Neural cell (in vitro differentiated cells): Measurements from ENCODE around the gene MCM3AP. TPM values are rescaled to one million over a fixed set of nuclear protein-coding genes. Genes with fewer than 3 reads are reported as not detected.
"Not testable (repeated sequence)": the region's sequence is repeated elsewhere in the genome, so short reads cannot be mapped to it uniquely, and the experiment has no call there.

ENCODE experiments used
- H2AFZ ChIP-seq: fragments of 200-600, 300-800 bp; sonication (generic), shearing (Covaris generic); 2 replicates; pipeline ENCODE4 v1.6.0; 2014; ENCODE audit warnings: low read depth, mild to moderate bottlenecking, antibody characterized with exemption, low read length, moderate library complexity
- H3F3A ChIP-seq: fragments of 200-600 bp; shearing (Covaris generic); 2 replicates; pipeline ENCODE4 v1.6.1; 2016; ENCODE audit warnings: mild to moderate bottlenecking, moderate library complexity, mixed read lengths, antibody characterized with exemption, low read length; ENCODE audit not compliant: insufficient read depth, poor library complexity, severe bottlenecking
- H3K27ac ChIP-seq: fragments of 200-600, 300-800 bp; sonication (generic), shearing (Covaris generic); 2 replicates; pipeline ENCODE4 v1.5.1; 2014; ENCODE audit warnings: mild to moderate bottlenecking, low read length, moderate library complexity
- H3K27me3 ChIP-seq: fragments of 300-800, 200-600 bp; sonication (generic), shearing (Covaris generic); 2 replicates; pipeline ENCODE4 v1.6.0; 2014; ENCODE audit warnings: mild to moderate bottlenecking, low read depth, low read length, moderate library complexity; ENCODE audit not compliant: insufficient read depth
- H3K36me3 ChIP-seq: fragments of 300-800, 200-600 bp; sonication (generic), shearing (Covaris generic); 2 replicates; pipeline ENCODE4 v1.5.1; 2014; ENCODE audit warnings: mild to moderate bottlenecking, antibody characterized with exemption, low read length, moderate library complexity; ENCODE audit not compliant: insufficient read depth
- H3K4me2 ChIP-seq: fragments of 300-800, 200-600 bp; sonication (generic), shearing (Covaris generic); 2 replicates; pipeline ENCODE4 v1.6.0; 2014; ENCODE audit warnings: mild to moderate bottlenecking, low read length
- H3K4me3 ChIP-seq: fragments of 300-800, 200-600 bp; sonication (generic), shearing (Covaris generic); 2 replicates; pipeline ENCODE4 v1.5.1; 2014; ENCODE audit warnings: mild to moderate bottlenecking, low read length, moderate library complexity
- H3K79me2 ChIP-seq: fragments of 200-600 bp; shearing (Covaris generic); replicated peaks from 2 replicates; pipeline ENCODE4 v1.6.0; 2014; ENCODE audit warnings: mild to moderate bottlenecking, low read length, moderate library complexity; ENCODE audit not compliant: insufficient read depth
- H3K9ac ChIP-seq: fragments of 300-800, 200-600 bp; sonication (generic), shearing (Covaris generic); 2 replicates; pipeline ENCODE4 v1.6.1; 2016; ENCODE audit warnings: mild to moderate bottlenecking, low read length, mixed read lengths
- H3K9me2 ChIP-seq: fragments of 200-600 bp; shearing (Covaris generic); 2 replicates; pipeline ENCODE4 v1.6.1; 2016; ENCODE audit warnings: mild to moderate bottlenecking, low read length, mixed read lengths; ENCODE audit not compliant: insufficient read depth
- H3K9me3 ChIP-seq: fragments of 200-600, 300-800 bp; sonication (generic), shearing (Covaris generic); 2 replicates; pipeline ENCODE4 v1.6.1; 2016; ENCODE audit warnings: mild to moderate bottlenecking, mixed run types, low read length, moderate library complexity, mixed read lengths
- H4K20me1 ChIP-seq: fragments of 200-600 bp; shearing (Covaris generic); 2 replicates; pipeline ENCODE4 v1.6.1; 2016; ENCODE audit warnings: mild to moderate bottlenecking, mixed run types; ENCODE audit not compliant: insufficient read depth
- CTCF ChIP-seq: fragments of 450-650 bp; IDR thresholded peaks from 2 replicates; pipeline ENCODE4 v1.5.1; 2014; ENCODE audit warnings: antibody characterized with exemption, mild to moderate bottlenecking, moderate library complexity; ENCODE audit not compliant: poor library complexity, severe bottlenecking
- EP300 ChIP-seq: fragments of 450-650 bp; conservative IDR thresholded peaks from 2 replicates; pipeline ENCODE4 v1.6.1; 2014; ENCODE audit warnings: antibody characterized with exemption, mild to moderate bottlenecking, moderate library complexity; ENCODE audit not compliant: poor library complexity, severe bottlenecking
- EZH2 ChIP-seq: fragments of 200-600, 300-800 bp; shearing (Covaris generic), sonication (generic); IDR thresholded peaks from 2 replicates; pipeline ENCODE4 v1.6.1; 2014; ENCODE audit warnings: antibody characterized with exemption, low read length, borderline replicate concordance, mild to moderate bottlenecking; ENCODE audit not compliant: insufficient read depth, poor library complexity, severe bottlenecking
- MXI1 ChIP-seq: fragments of 450-650 bp; conservative IDR thresholded peaks from 2 replicates; pipeline ENCODE4 v1.6.1; 2014; ENCODE audit warnings: antibody characterized with exemption, mild to moderate bottlenecking; ENCODE audit not compliant: poor library complexity, severe bottlenecking
- POLR2AphosphoS5 ChIP-seq: IDR thresholded peaks from 2 replicates; pipeline ENCODE4 v1.6.1; 2012
- RAD21 ChIP-seq: fragments of 450-650 bp; conservative IDR thresholded peaks from 2 replicates; pipeline ENCODE4 v1.6.1; 2014; ENCODE audit warnings: antibody characterized with exemption, mild to moderate bottlenecking, moderate library complexity
- SMC3 ChIP-seq: fragments of 450-650 bp; conservative IDR thresholded peaks from 2 replicates; pipeline ENCODE4 v1.6.1; 2014; ENCODE audit warnings: antibody characterized with exemption, mild to moderate bottlenecking, moderate library complexity; ENCODE audit not compliant: poor library complexity
- TAF1 ChIP-seq: IDR thresholded peaks from 2 replicates; pipeline ENCODE4 v1.6.1; 2012; ENCODE audit warnings: low read depth
- polyA plus RNA-seq: library from polyadenylated mRNA; depleted of rRNA; stranded (reverse); fragments of >200 nt; gene quantifications from 2 replicates; pipeline ENCODE4 v1.2.3, GENCODE V29; 2014
- TF ChIP-seq, protein P1 (sequence below): IDR thresholded peaks from 2 replicates; pipeline ENCODE4 v1.6.1; 2012; ENCODE audit warnings: borderline replicate concordance

The MCM3AP gene
- polyA plus RNA-seq, 1 donor from 2014 or later, result 74.2 TPM

- peaks cover 3% of the 10 kb centered on the region for H3K36me3 ChIP-seq
- H3K9me2 ChIP-seq, result no peaks in the 10 kb centered on the region
- H2AFZ ChIP-seq, result no peak overlapping the region
- H3F3A ChIP-seq, result no peaks in the 10 kb centered on the region
- TF ChIP-seq CTCF (no peak), EZH2 (no peak), MXI1 (no peak), TAF1 (no peak), SMC3 (no peak), RAD21 (no peak), EP300 (no peak), POLR2AphosphoS5 (no peak)
- TF ChIP-seq, protein P1, sequence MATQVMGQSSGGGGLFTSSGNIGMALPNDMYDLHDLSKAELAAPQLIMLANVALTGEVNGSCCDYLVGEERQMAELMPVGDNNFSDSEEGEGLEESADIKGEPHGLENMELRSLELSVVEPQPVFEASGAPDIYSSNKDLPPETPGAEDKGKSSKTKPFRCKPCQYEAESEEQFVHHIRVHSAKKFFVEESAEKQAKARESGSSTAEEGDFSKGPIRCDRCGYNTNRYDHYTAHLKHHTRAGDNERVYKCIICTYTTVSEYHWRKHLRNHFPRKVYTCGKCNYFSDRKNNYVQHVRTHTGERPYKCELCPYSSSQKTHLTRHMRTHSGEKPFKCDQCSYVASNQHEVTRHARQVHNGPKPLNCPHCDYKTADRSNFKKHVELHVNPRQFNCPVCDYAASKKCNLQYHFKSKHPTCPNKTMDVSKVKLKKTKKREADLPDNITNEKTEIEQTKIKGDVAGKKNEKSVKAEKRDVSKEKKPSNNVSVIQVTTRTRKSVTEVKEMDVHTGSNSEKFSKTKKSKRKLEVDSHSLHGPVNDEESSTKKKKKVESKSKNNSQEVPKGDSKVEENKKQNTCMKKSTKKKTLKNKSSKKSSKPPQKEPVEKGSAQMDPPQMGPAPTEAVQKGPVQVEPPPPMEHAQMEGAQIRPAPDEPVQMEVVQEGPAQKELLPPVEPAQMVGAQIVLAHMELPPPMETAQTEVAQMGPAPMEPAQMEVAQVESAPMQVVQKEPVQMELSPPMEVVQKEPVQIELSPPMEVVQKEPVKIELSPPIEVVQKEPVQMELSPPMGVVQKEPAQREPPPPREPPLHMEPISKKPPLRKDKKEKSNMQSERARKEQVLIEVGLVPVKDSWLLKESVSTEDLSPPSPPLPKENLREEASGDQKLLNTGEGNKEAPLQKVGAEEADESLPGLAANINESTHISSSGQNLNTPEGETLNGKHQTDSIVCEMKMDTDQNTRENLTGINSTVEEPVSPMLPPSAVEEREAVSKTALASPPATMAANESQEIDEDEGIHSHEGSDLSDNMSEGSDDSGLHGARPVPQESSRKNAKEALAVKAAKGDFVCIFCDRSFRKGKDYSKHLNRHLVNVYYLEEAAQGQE, result no peak
- H4K20me1 ChIP-seq, result no peaks in the 10 kb centered on the region
- H3K4me3 ChIP-seq, result peak overlapping the region; percentile 99
- no peaks in the 10 kb centered on the region for H3K9me3 ChIP-seq
- peak overlapping the region; percentile 81 for H3K4me2 ChIP-seq
- no peaks in the 10 kb centered on the region for H3K27me3 ChIP-seq
- H3K27ac ChIP-seq, result no peak overlapping the region
- H3K9ac ChIP-seq, result no peak overlapping the region
- peaks cover 45% of the 10 kb centered on the region for H3K79me2 ChIP-seq
Observed at GRCh38 chr21:46226146-46226545, 59.3 kb downstream of the MCM3AP start.

DNA sequence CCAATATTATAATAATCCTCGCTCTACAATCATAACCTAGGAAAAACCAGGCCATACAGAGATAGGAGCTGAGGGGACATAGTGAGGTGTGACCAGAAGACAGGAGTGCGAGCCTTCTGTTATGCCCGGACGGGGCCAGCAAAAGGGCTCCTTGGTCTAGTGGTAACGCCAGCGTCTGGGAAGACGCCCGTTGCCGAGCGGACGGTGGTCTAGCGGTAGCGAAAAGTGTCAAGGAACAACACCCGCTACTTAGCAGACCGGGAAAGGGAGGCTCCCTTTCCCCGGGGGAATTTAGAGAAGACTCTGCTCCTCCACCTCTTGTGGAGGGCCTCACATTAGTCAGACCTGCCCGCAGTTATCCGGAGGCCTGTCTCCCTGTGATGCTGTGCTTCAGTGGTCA lies 61.8 kb downstream of the MCM3AP start:
- H3K79me2 ChIP-seq, result peaks cover 49% of the 10 kb centered on the region
- not testable (repeated sequence) for H3F3A ChIP-seq, H3K36me3 ChIP-seq, H3K9me3 ChIP-seq, H2AFZ ChIP-seq, H3K27ac ChIP-seq, H3K4me2 ChIP-seq, H3K9me2 ChIP-seq, H3K4me3 ChIP-seq, H4K20me1 ChIP-seq, H3K27me3 ChIP-seq, H3K9ac ChIP-seq

GRCh38 chr21:46223217-46223616 lies 62.2 kb downstream of the MCM3AP start:
- Histone ChIP-seq H3K4me3 (no peak overlapping the region), H3K9me3 (no peaks in the 10 kb centered on the region), H3K9me2 (no peaks in the 10 kb centered on the region), H2AFZ (no peak overlapping the region), H3K4me2 (no peak overlapping the region), H3F3A (no peaks in the 10 kb centered on the region), H4K20me1 (no peaks in the 10 kb centered on the region), H3K9ac (no peak overlapping the region), H3K79me2 (peaks cover 47% of the 10 kb centered on the region), H3K27me3 (no peaks in the 10 kb centered on the region), H3K27ac (no peak overlapping the region), H3K36me3 (no peaks in the 10 kb centered on the region)
- TF ChIP-seq MXI1 (no peak), SMC3 (no peak), EP300 (no peak), EZH2 (no peak), RAD21 (no peak), POLR2AphosphoS5 (no peak), TAF1 (no peak), CTCF (no peak)
- TF ChIP-seq, protein P1, result no peak
